Measurements from ENCODE around the gene STOX2.

Gene STOX2

GRCh38 chr4:183962419-183962818 lies 57.3 kb downstream of the STOX2 start:
- DNase-seq, result no peak
- TF ChIP-seq CTCF (IDR thresholded peaks at IDR 0.05), result no peak
- H3K4me3 ChIP-seq, result no peak overlapping the region

GRCh38 chr4:183966371-183966770 lies 61.3 kb downstream of the STOX2 start:
- no peak for DNase-seq
- H3K27ac ChIP-seq, result no peak overlapping the region
- H3K9me3 ChIP-seq, result no peaks in the 10 kb centered on the region
- no peak for TF ChIP-seq CTCF (IDR thresholded peaks at IDR 0.05)
- intact Hi-C loops (cut with DNase I; ENCODE audit: low total_unique reads), result no loop called here
- no peaks in the 10 kb centered on the region for H3K27me3 ChIP-seq
- H3K36me3 ChIP-seq, result no peaks in the 10 kb centered on the region
- H3K4me3 ChIP-seq, result no peak overlapping the region
- H3K4me1 ChIP-seq, result no peaks in the 10 kb centered on the region

More at GRCh38 chr4:183962419-183962818, 57.3 kb downstream of the STOX2 start:
- intact Hi-C loops (cut with DNase I; ENCODE audit: low total_unique reads), result no loop called here
- no peaks in the 10 kb centered on the region for H3K27me3 ChIP-seq
- no peak overlapping the region for H3K27ac ChIP-seq
- peaks cover 0 to 11% (median 0%) of the 10 kb centered on the region in 4 donors for H3K4me1 ChIP-seq
- no peaks in the 10 kb centered on the region for H3K36me3 ChIP-seq
- no peaks in the 10 kb centered on the region for H3K9me3 ChIP-seq

- TF ChIP-seq CTCF (IDR thresholded peaks at IDR 0.05), result no peak
- Histone ChIP-seq H3K27me3 (no peaks in the 10 kb centered on the region), H3K36me3 (no peaks in the 10 kb centered on the region), H3K4me1 (no peaks in the 10 kb centered on the region), H3K9me3 (no peaks in the 10 kb centered on the region), H3K4me3 (no peak overlapping the region), H3K27ac (no peak overlapping the region)
- no peak for DNase-seq
- intact Hi-C loops (cut with DNase I; ENCODE audit: low total_unique reads), result no loop called here
These were observed 62.2 kb downstream of the STOX2 start for GRCh38 chr4:183967266-183967665.

- Histone ChIP-seq H3K27ac (no peak overlapping the region), H3K4me1 (no peaks in the 10 kb centered on the region), H3K9me3 (peaks cover 0 to 3% (median 2%) of the 10 kb centered on the region in 3 donors), H3K27me3 (no peaks in the 10 kb centered on the region), H3K4me3 (no peak overlapping the region), H3K36me3 (no peaks in the 10 kb centered on the region)
- no peak for TF ChIP-seq CTCF (IDR thresholded peaks at IDR 0.05)
- intact Hi-C loops (cut with DNase I; ENCODE audit: low total_unique reads), result no loop called here
- DNase-seq, result no peak
These were observed 63.4 kb downstream of the STOX2 start for GRCh38 chr4:183968502-183968901.

- intact Hi-C loops (cut with DNase I; ENCODE audit: low total_unique reads), result no loop called here
- no peaks in the 10 kb centered on the region for H3K36me3 ChIP-seq
- H3K27me3 ChIP-seq, result no peaks in the 10 kb centered on the region
- no peak for DNase-seq
- no peaks in the 10 kb centered on the region for H3K4me1 ChIP-seq
- no peak overlapping the region for H3K27ac ChIP-seq
- peaks cover 0 to 7% (median 5%) of the 10 kb centered on the region in 3 donors for H3K9me3 ChIP-seq
- H3K4me3 ChIP-seq, result no peak overlapping the region
- no peak for TF ChIP-seq CTCF (IDR thresholded peaks at IDR 0.05)
These were observed 63.8 kb downstream of the STOX2 start for GRCh38 chr4:183968931-183969330.

- intact Hi-C loops (cut with DNase I; ENCODE audit: low total_unique reads), result no loop called here
These were observed 64.5 kb downstream of the STOX2 start for GRCh38 chr4:183969596-183969995.

More at GRCh38 chr4:183969596-183969995, 64.5 kb downstream of the STOX2 start:
- no peaks in the 10 kb centered on the region for H3K4me1 ChIP-seq
- no peak for DNase-seq
- H3K9me3 ChIP-seq, result peaks cover 0 to 10% (median 5%) of the 10 kb centered on the region in 3 donors
- H3K27ac ChIP-seq, result no peak overlapping the region
- H3K36me3 ChIP-seq, result no peaks in the 10 kb centered on the region
- H3K27me3 ChIP-seq, result no peaks in the 10 kb centered on the region
- H3K4me3 ChIP-seq, result no peak overlapping the region
- TF ChIP-seq CTCF (IDR thresholded peaks at IDR 0.05), result no peak

All from tibial artery (tissue), 4 donors.